ENCODE measurements around the gene TARS1. TPM values are rescaled to one million over a fixed set of nuclear protein-coding genes. Genes with fewer than 3 reads are reported as not detected.

TARS1 gene
- total RNA-seq, 1 experiment from 2014 or later: 417 TPM

DNA sequence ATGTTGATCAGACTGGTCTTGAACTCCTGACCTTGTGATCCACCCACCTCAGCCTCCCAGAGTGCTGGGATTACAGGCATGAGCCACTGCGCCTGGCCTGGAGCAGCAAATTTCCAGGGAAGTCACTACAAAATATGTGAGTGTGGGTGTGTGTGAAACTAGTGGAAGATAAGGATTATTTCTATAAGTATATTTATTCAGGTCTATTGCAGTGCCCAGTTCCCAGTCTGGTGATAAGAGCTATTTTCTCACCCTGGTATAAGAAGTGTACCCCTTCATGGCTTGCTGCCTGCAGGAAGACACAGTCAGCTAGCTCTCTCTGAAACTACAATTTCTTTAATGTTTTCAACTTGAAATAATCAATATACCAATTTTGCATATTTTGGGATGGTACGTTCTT, 37.1 kb downstream of the TARS1 start:
- Histone ChIP-seq H4K8ac (replicated peaks; ENCODE audit: insufficient read length, low read depth, low read length) (no peak overlapping the region), H3K9me3 (ENCODE audit: control insufficient read depth, low read depth, low read length) (no peaks in the 10 kb centered on the region), H3K4me2 (ENCODE audit: insufficient read depth, insufficient read length, low read length) (no peak overlapping the region), H4K91ac (ENCODE audit: insufficient read length, low read depth, low read length) (no peak overlapping the region), H3K27ac (ENCODE audit: insufficient read length, low read depth, low read length) (no peak overlapping the region), H3K4me1 (ENCODE audit: insufficient read depth, low read length) (no peaks in the 10 kb centered on the region), H2AFZ (ENCODE audit: low read length) (no peak overlapping the region), H2BK5ac (ENCODE audit: insufficient read length, low read length) (no peak overlapping the region), H3K79me1 (ENCODE audit: insufficient read depth, low read depth, low read length, poor library complexity, severe bottlenecking) (peaks cover 3% of the 10 kb centered on the region), H3K79me2 (ENCODE audit: insufficient read depth, low read length) (no peaks in the 10 kb centered on the region), H3K18ac (ENCODE audit: insufficient read length, low read depth, low read length) (no peak overlapping the region), H3K14ac (ENCODE audit: insufficient read depth, low read length) (no peak overlapping the region), H2BK120ac (ENCODE audit: low read depth, low read length, poor library complexity, severe bottlenecking) (no peak overlapping the region), H3K9ac (ENCODE audit: extremely low read depth, insufficient read length, low read length) (no peak overlapping the region), H2AK5ac (ENCODE audit: insufficient read length, low read length) (no peak overlapping the region), H2BK20ac (ENCODE audit: low read depth, low read length, poor library complexity, severe bottlenecking) (no peak overlapping the region), H3K4ac (ENCODE audit: low read depth, low read length) (no peak overlapping the region), H3T11ph (ENCODE audit: low read length) (no peak overlapping the region), H4K5ac (ENCODE audit: insufficient read length, low read depth, low read length) (no peak overlapping the region), H3K23me2 (ENCODE audit: insufficient read length, low read depth, low read length, poor library complexity, severe bottlenecking) (no peaks in the 10 kb centered on the region), H2BK12ac (ENCODE audit: insufficient read length, low read depth, low read length) (no peak overlapping the region), H3K56ac (ENCODE audit: insufficient read length, low read depth, low read length) (no peak overlapping the region), H4K20me1 (ENCODE audit: control insufficient read depth, insufficient read depth, insufficient read length) (no peaks in the 10 kb centered on the region), H3K27me3 (ENCODE audit: insufficient read depth, low read length) (no peaks in the 10 kb centered on the region), H2BK15ac (ENCODE audit: low read depth, low read length) (no peak overlapping the region), H3K23ac (ENCODE audit: insufficient read length, low read depth, low read length) (no peak overlapping the region)
- no peak overlapping the region for H3K4me3 Mint-ChIP-seq
- TF ChIP-seq, protein P1, sequence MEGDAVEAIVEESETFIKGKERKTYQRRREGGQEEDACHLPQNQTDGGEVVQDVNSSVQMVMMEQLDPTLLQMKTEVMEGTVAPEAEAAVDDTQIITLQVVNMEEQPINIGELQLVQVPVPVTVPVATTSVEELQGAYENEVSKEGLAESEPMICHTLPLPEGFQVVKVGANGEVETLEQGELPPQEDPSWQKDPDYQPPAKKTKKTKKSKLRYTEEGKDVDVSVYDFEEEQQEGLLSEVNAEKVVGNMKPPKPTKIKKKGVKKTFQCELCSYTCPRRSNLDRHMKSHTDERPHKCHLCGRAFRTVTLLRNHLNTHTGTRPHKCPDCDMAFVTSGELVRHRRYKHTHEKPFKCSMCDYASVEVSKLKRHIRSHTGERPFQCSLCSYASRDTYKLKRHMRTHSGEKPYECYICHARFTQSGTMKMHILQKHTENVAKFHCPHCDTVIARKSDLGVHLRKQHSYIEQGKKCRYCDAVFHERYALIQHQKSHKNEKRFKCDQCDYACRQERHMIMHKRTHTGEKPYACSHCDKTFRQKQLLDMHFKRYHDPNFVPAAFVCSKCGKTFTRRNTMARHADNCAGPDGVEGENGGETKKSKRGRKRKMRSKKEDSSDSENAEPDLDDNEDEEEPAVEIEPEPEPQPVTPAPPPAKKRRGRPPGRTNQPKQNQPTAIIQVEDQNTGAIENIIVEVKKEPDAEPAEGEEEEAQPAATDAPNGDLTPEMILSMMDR (conservative IDR thresholded peaks at IDR 0.05): no peak
- H3K27me3 Mint-ChIP-seq (ENCODE audit: low read depth): no peaks in the 10 kb centered on the region
- no peak for DNase-seq
- WGBS (ENCODE audit: extremely low coverage, insufficient read length, low lambda C conversion rate): no CpG with 5 or more reads among the region's 2 CpGs
- peaks cover 45 to 72% (median 66%) of the 10 kb centered on the region in 3 experiments for H3K36me3 Mint-ChIP-seq (ENCODE audit: insufficient read depth in 1 of 3, low read depth in 3 of 3)
- peak overlapping the region in 1 of 3 experiments; percentile 46; a peak in 1 of 7 replicates for H3K27ac Mint-ChIP-seq
- H3K4me1 Mint-ChIP-seq: peaks cover 25 to 28% of the 10 kb centered on the region in 2 experiments
- H3K9me3 Mint-ChIP-seq: peaks cover 2 to 3% of the 10 kb centered on the region in 2 experiments; a peak in 4 of 5 replicates
